GM04503 (cell line): Measurements from ENCODE around the gene GNG11.
"Not testable (repeated sequence)": the region's sequence is repeated elsewhere in the genome, so short reads cannot be mapped to it uniquely, and the experiment has no call there.

Experiments used
- DNase-seq: peaks from one replicate; pipeline ENCODE4 v3.0.0-alpha.2; 2012; ENCODE audit warnings: low read depth

GNG11 gene

DNA sequence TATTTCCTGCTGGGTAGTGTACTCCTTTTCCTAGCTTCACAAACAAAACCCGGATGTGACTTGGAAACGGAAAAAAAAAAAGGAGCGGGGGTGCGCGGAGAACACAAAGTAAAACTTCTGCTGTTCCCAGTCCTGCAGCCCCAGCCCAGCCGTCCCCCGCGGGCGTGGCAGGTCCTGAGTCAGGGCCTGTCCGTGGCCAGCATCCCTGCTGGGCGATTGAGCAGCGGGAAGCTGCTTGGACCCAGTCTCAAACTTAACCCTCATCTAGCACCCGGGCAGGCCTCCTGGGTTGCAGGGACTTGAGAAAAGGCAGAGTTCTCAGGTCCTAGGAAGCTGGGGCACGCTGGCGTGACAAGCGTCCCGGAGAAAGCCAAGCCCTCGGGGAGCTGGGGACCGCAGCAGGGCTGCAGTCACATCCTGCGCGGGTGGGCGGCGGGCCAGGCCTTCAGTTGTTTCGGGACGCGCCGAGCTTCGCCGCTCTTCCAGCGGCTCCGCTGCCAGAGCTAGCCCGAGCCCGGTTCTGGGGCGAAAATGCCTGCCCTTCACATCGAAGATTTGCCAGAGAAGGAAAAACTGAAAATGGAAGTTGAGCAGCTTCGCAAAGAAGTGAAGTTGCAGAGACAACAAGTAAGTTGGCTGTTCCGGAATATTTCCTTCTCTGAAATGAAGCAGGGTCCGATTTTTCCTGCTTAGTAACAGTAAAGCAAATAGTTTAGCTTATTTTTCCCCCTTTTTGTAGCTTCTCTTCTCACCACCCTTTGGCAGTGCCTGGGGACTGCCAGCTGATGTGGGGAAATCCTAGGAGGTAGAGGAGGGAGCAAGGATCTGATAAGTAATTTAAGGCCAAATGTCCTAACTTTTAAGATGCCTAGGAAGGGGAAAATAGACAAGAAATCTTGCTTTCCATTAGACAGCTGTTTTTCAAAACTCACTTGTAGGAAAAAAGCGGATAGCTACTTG is at the start of gene GNG11:
GNG11 (plus strand) TSS at position 129 of the 960 bp plus-strand sequence; CDS start at position 532, 403 bp downstream.
- DNase-seq: no peak

- no peak for DNase-seq
These were observed 47.4 kb upstream of the GNG11 start for GRCh38 chr7:93873998-93874574.

DNA sequence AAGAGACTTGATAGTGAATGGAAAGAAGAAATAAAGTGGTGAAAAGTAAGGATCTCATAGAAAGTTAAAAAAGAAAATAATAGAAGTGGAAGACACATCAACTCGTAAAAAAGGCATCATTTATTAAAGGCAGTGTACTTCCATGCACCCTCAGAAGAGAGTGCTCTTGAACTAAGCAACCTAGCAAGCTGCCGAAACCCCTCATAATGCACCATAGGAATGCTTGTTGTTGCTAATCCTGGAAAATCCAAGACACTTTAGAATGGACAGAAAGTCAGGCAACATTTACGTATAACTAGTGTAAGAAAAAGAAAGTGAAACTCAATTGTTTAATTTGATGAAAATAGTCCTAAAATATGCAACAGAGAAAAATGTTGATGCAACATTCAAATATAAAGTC is 43.8 kb upstream of the GNG11 start:
- no peak for DNase-seq

DNA sequence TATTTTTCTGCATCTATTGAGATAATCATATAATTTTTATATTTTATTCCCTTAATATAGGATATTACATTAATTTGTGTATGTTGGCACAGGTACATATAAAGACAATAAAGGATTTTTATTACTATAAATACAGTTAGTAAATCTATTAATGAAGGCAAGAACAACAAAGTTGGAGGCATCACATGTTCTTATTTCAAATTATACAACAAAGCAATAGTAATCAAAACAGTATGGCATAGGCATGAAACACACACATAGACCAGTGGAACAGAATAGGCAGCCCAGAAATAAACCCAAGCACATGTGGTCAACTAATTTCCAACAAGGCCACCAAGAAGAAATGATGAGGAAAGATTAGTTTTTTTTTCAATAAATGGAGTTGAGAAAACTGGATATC is 42.2 kb upstream of the GNG11 start:
- no peak for DNase-seq

DNA sequence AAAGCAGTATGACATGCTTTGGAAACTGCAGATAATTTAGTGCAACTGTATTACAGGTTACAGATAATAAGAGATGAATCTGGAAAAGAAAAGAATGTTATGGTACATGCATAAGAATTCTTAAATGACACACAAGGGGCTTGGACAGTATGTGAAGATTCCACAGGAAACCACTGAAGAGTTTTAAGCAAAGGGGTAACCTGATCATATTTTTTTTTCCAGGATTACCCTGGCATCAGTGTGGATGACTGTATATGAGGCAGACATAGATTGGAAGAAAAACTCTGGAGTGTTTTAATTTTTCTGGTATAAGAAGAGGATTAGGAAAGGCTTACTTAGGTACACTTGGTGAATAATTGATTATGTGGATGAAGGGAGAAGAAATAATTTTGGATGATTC is 39.1 kb upstream of the GNG11 start:
- DNase-seq: no peak

DNA sequence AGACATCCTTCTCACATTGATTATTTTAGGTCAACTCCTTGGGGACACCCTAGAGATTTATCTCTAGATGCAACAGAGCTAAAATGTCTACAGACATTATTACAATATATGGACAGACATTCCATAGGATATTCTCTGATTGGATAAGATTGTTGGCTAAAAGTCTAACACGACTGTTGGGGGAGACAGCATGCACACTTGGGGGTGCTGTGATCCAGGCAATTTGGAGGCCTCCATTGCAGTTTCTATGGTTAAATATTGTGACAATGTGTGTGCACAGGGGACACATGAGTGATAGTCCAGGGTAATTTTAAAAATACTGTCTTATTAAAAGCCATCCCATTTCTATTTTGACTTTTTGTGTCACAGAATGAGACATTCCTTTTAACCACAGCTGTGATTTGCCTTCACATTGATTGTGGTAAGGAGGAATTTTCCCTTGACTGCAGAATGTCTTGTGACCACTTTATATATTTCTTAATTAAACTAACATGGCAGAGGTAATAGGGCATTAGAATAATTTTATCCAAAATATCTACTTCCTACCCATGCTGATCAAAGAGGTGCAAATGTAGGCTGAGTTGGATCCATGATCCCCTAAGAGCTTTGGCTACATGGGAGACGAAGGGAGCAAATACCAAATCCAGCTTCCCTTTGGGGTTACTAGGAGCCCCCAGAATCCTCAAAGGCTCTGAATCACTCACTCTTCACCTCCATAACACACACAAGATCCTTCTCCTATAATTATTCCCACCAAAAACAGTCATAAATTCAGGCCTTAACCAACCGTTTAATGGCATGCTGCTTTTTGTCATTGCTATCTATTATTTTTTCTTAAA is 38.2 kb upstream of the GNG11 start:
- DNase-seq: no peak

- no peak for DNase-seq
These were observed 37.6 kb upstream of the GNG11 start for GRCh38 chr7:93883917-93884345.

DNA sequence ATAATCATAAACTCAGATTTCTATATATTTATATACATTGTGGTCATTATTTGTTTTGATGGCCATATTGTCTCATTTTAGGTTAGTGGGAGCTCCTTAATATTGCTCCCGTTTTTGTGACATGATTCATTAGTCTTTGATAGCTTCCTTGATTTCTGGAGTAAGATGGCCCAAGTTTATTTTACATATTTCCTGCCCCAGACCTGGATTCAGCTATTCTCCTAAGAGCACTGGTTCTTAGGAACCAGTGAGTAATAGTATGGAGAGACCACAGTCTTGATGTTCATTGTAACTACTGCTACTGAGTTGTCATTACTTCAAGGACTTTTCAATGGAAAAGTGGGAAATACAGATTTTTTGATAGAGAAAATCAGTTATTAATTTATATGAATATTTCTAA is 37.0 kb upstream of the GNG11 start:
- DNase-seq: no peak

DNA sequence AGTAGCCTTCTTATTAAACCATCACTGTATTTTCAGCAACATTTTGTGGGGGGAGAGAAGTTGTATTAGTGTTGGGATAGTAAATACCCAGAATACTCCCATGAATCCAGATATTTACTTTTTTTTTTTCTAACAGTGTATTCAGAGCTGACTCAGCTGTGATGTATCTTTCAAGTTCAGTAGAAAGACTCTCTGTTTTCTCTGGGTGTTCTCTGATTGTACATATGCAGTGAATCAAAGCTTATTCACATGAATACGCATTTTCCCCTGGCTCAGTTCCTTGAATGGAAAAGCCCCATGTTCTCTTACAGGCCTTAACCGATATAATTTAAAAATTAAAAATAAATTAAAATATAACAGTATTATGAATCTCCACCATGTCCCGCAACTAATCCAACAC is 32.3 kb upstream of the GNG11 start:
- no peak for DNase-seq

DNA sequence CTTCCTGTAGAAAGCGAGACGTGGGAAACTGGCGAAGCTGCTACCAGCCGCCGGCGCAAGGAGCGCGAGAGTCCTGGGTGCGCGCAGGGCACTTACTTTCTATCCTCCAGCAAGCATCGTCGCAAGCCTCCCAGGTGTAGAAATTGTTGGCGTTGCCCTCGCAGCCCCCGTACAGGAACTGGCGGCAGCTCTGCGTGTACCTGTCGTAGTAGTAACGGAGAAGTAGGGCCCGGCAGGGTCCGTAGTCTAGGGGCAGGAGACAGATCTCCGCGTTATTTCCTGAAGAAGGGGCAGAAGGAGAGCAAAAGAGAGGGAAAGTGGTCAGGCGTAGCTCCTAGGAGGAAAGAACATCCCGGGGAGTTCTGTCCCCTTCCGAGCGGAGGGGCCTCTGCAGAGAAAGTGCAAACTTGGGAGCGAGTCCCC is 31.5 kb upstream of the GNG11 start:
- DNase-seq: no peak

- no peak for DNase-seq
These were observed 31.0 kb upstream of the GNG11 start, which contains the start of gene TFPI2 for GRCh38 chr7:93890464-93891068. TFPI2 (minus strand) TSS chr7:93890753; CDS start chr7:93890678, 75 bp downstream.

DNA sequence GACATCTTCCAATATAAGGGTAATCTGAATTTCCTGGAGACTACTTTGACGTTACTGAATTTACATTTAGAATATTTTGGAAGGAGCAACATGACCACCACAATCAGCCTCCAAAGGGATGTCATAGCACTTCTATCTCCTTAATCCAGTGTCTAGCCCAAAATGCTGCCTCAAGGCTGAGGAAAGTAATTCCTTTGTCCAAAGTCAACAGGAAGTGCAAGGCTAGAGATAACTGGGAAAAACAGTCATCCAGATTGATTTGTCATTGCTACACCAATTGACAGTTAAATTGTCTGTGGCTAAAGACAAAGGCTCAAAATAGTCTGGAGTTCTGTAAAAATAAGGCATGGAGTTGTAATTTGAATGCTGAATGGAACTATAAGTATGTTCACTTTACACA is 27.1 kb upstream of the GNG11 start:
- no peak for DNase-seq

DNA sequence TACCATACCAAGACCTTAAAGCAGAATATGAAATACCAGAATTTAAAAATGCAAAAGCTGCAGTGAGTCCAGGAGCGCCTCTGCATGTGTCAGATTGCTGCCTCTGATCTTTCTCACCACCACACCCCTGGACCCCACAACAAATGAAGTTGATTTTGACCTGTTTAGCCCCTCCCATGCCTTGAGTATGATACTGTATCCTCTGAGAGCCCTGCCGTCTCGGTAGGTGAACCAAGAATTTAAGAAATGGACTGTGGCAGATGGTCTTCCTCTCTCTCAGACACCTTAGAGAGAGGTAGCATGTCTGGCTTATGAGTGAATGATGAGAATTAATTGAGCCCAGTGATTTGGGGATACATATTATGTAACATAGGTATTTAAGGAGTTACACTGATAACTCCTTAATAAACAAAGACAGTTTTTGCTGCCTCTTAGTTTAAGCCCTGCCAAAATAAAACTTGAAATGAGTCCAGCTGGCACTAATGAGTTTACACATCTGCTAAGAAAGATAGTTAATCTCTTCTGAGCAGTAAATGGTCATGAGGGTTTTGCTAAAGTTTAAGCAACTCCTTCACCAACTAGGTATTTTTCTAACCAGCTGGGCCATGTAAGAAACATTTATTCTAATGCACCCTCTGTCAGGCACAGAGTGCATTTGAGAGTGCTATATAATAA is 26.4 kb upstream of the GNG11 start:
- DNase-seq: no peak

- no peak for DNase-seq
These were observed 25.5 kb upstream of the GNG11 start for GRCh38 chr7:93895859-93896600.

- DNase-seq: no peak
These were observed 23.9 kb upstream of the GNG11 start for GRCh38 chr7:93897680-93898079.

DNA sequence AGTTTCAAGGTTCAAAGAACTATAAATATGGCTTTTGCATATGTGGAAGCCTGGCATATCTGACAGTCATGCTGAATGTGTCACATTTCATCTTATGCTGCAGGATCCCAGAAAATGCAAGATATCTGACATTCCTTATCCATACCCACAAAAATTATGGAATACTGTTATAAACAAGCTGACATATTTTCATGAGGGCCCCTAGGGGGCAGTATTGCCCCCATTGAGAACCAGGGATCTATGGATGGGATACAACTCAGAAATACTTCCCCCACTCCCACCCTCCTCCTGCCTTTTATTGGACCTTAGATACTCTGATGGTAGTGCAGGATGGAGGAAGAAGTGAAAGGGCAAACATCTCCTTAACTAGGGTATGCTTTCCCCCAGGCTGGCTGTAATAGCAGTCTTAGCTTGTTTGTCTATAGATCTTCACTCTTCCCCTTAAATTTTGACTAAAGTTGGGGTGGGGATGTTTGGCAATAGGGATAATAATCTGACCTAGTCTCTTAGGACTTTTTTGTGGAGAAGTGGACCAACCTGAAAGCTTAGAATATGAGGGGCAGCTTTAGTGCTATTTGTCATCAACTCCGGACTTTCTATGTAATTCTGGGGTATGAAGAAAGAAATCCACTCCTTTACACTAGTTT is 18.6 kb upstream of the GNG11 start:
- no peak for DNase-seq

DNA sequence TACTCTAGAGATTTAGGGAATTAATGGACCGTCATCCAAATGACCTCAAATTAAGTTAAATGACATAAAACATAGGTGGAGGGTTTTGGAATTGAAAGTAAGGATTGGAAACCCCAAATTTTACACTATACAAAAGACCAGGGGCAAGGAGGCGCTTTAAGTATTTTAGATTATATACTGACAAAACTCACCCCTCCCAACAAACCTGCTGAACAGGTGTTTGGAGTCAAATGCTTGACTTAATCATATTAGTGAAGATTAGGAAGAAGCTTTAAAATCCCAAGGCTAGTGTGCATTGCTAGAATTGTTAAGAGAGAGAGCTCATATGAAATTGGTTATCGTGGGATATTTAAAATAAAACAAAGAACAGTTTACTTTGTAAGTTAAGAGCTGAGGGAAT is 15.3 kb upstream of the GNG11 start, which contains the start of gene GNGT1:
GNGT1 (plus strand) TSS at position 301 of the 400 bp plus-strand sequence. CDS start 180 bp downstream, outside the sequence.
- no peak for DNase-seq

GRCh38 chr7:93910076-93910994 is 11.2 kb upstream of the GNG11 start:
- no peak for DNase-seq

DNA sequence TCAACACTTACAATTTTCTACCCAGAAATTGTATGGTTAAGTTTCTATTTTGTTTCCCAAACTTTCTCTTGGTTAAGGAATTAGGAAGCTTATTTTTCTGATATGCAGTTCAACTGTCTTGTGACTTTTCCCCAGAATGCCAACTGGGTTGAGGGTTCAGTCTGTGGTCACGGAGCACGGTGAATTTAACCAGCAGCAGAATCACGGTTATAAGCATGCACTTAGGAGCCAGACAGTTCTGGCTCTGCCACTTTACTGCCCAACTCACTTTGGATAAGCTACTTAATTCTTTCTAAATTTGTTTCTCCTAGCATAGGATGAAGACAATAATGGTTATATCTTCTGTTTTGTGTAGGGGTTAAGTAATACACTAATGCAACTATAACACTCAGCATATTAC is 10.3 kb upstream of the GNG11 start:
- not testable (repeated sequence) for DNase-seq
